HepG2 (cell line): ENCODE measurements around the gene HNF1B. TPM values are rescaled to one million over a fixed set of nuclear protein-coding genes. Genes with fewer than 3 reads are reported as not detected.
A peak's percentile ranks its signal among the peaks of the same experiment; 100 is the strongest.

Experiments used
- DR1 ChIP-seq: sonication (generic); formaldehyde crosslinking; IDR thresholded peaks from 2 replicates; pipeline ENCODE4 v1.8.0; 2021; ENCODE audit warnings: mild to moderate bottlenecking, missing genetic modification reagents, inconsistent platforms
- EED ChIP-seq: sonication (generic); formaldehyde crosslinking; IDR thresholded peaks from 2 replicates; pipeline ENCODE4 v1.5.0; 2020; ENCODE audit warnings: mild to moderate bottlenecking, missing genetic modification reagents
- EP300 ChIP-seq, 3 experiments: sonication (generic) in 1 of 3; formaldehyde crosslinking in 1 of 3; IDR thresholded peaks; 2 replicates each; pipeline versions ENCODE4 v1.5.1 to v1.6.1; 2011 to 2020; ENCODE audit warnings: low read depth in 2 of 3, low read length in 2 of 3, borderline replicate concordance in 1 of 3, improper control_type of control experiment in 1 of 3, mild to moderate bottlenecking in 1 of 3, missing genetic modification reagents in 1 of 3, moderate library complexity in 1 of 3
- IKZF1 ChIP-seq: fragments of 450-650 bp; IDR thresholded peaks from 2 replicates; pipeline ENCODE4 v1.7.1; 2016
- MATR3 ChIP-seq: sonication (generic); formaldehyde crosslinking; IDR thresholded peaks from 2 replicates; pipeline ENCODE4 v1.4.0; 2020; ENCODE audit warnings: missing genetic modification reagents
- NFIC ChIP-seq: IDR thresholded peaks from 2 replicates; pipeline ENCODE4 v1.6.1; 2012; ENCODE audit warnings: mild to moderate bottlenecking, low read length, inconsistent platforms
- RBFOX2 ChIP-seq: fragments of 200-400 bp; formaldehyde crosslinking; IDR thresholded peaks from 2 replicates; pipeline ENCODE4 v1.6.1; 2017; ENCODE audit warnings: low read depth, mild to moderate bottlenecking, low read length
- SNAPC2 ChIP-seq: sonication (generic); formaldehyde crosslinking; IDR thresholded peaks from 2 replicates; pipeline ENCODE4 v1.8.1; 2022; ENCODE audit warnings: mild to moderate bottlenecking, missing genetic modification reagents
- TBX2 ChIP-seq: sonication (generic); formaldehyde crosslinking; IDR thresholded peaks from 2 replicates; pipeline ENCODE4 v1.5.0; 2020; ENCODE audit warnings: missing genetic modification reagents, mild to moderate bottlenecking, borderline replicate concordance
- THRA ChIP-seq: sonication (generic); formaldehyde crosslinking; IDR thresholded peaks from 2 replicates; pipeline ENCODE4 v1.4.0; 2020; ENCODE audit warnings: missing genetic modification reagents, borderline replicate concordance
- UBTF ChIP-seq: sonication (generic); formaldehyde crosslinking; IDR thresholded peaks from 2 replicates; pipeline ENCODE4 v1.4.0; 2020; ENCODE audit warnings: mild to moderate bottlenecking, missing genetic modification reagents
- WIZ ChIP-seq: sonication (generic); formaldehyde crosslinking; IDR thresholded peaks from 2 replicates; pipeline ENCODE4 v1.5.1; 2020; ENCODE audit warnings: mild to moderate bottlenecking, missing genetic modification reagents
- ZBTB26 ChIP-seq: IDR thresholded peaks from 2 replicates; pipeline ENCODE4 v1.6.1; 2016; ENCODE audit warnings: missing compliant biosample characterization, missing genetic modification reagents, borderline replicate concordance
- ZMYM4 ChIP-seq: sonication (generic); formaldehyde crosslinking; IDR thresholded peaks from 2 replicates; pipeline ENCODE4 v1.8.1; 2023; ENCODE audit warnings: mild to moderate bottlenecking, missing genetic modification reagents
- ZNF318 ChIP-seq: sonication (generic); formaldehyde crosslinking; IDR thresholded peaks from 2 replicates; pipeline ENCODE4 v1.4.0; 2020; ENCODE audit warnings: mild to moderate bottlenecking, missing genetic modification reagents
- ZNF672 ChIP-seq: sonication (generic); formaldehyde crosslinking; IDR thresholded peaks from 2 replicates; pipeline ENCODE4 v1.8.1; 2022; ENCODE audit warnings: missing genetic modification reagents
- polyA plus RNA-seq, 8 experiments: library from polyadenylated mRNA; depleted of rRNA in 3 of 8; stranded (reverse) in 7 of 8; unstranded in 1 of 8; fragments of >200 nt; fragmentation: Illumina TruSeq in 4 of 8; extraction: Trizol in 4 of 8; gene quantifications; 2 replicates each; pipeline versions ENCODE4 v1.2.1 to v1.2.3, GENCODE V29; 2011 to 2016; ENCODE audit warnings: low read depth in 4 of 8, missing spikeins in 1 of 8, mixed read lengths in 1 of 8; ENCODE audit not compliant: insufficient read depth in 1 of 8
- total RNA-seq, 5 experiments: library from RNA; depleted of rRNA; stranded (reverse); fragments of >200 nt; fragmentation: Illumina TruSeq; extraction: Trizol; gene quantifications; 2 replicates each; pipeline ENCODE4 v1.2.3, GENCODE V29; 2016; ENCODE audit warnings: low read depth in 1 of 5

The HNF1B gene
- total and polyA plus RNA-seq, 2 of the 13 experiments (the other 11 are each of a cell fraction or from before 2014, with no cell fraction given): 1.9 to 5.3 TPM

GRCh38 chr17:37689317-37689716 is 55.5 kb downstream of the HNF1B start (continued):
- 0 out of 2 replicates have a peak, but pooled peaks have one; percentile 14 for TF ChIP-seq UBTF (CRISPR knock-in tag)
- peak in 1 of 2 experiments; percentile 87; a peak in 1 of 4 replicates for TF ChIP-seq EP300 (IDR thresholded peaks at IDR 0.05; ENCODE audit: low read depth in 2 of 2, low read length in 2 of 2)
- TF ChIP-seq EP300 (CRISPR knock-in tag; IDR thresholded peaks at IDR 0.05; ENCODE audit: borderline replicate concordance): no peak
- TF ChIP-seq WIZ (CRISPR knock-in tag): no peak
- no peak for TF ChIP-seq SNAPC2 (CRISPR knock-in tag)
- no peak for TF ChIP-seq MATR3 (CRISPR knock-in tag)
- no peak for TF ChIP-seq ZNF672 (CRISPR knock-in tag)
- peak; percentile 66 for TF ChIP-seq TBX2
- no peak for TF ChIP-seq ZBTB26 (CRISPR knock-in tag)
- no peak for TF ChIP-seq DR1
- TF ChIP-seq ZNF318 (CRISPR knock-in tag): no peak
- TF ChIP-seq EED (CRISPR knock-in tag): no peak
- TF ChIP-seq IKZF1: no peak
- TF ChIP-seq NFIC: 0 out of 2 replicates have a peak, but pooled peaks have one; percentile 28
- TF ChIP-seq ZMYM4 (CRISPR knock-in tag): peak; percentile 35; the same call in 1 of the 2 replicates
- no peak for TF ChIP-seq RBFOX2
- TF ChIP-seq THRA (CRISPR knock-in tag): peak; percentile 28; the same call in 1 of the 2 replicates
